ENCODE measurements around the gene AHCY.
"Not testable (repeated sequence)": the region's sequence is repeated elsewhere in the genome, so short reads cannot be mapped to it uniquely, and the experiment has no call there.

AHCY gene

GRCh38 chr20:34252431-34253086 is 50.6 kb downstream of the AHCY start:
- not testable (repeated sequence) for DNase-seq

- no peak for DNase-seq
These were observed 51.5 kb downstream of the AHCY start for GRCh38 chr20:34251619-34252018.

- DNase-seq = no peak
These were observed 53.1 kb downstream of the AHCY start for GRCh38 chr20:34250005-34250404.

GRCh38 chr20:34249291-34249690 is 53.9 kb downstream of the AHCY start:
- no peak for DNase-seq

GRCh38 chr20:34246126-34246626 is 57.0 kb downstream of the AHCY start:
- no peak for DNase-seq

GRCh38 chr20:34243377-34243776 is 59.8 kb downstream of the AHCY start:
- DNase-seq = no peak

GRCh38 chr20:34242879-34243278 is 60.3 kb downstream of the AHCY start:
- no peak for DNase-seq

- DNase-seq = not testable (repeated sequence)
These were observed 61.1 kb downstream of the AHCY start for GRCh38 chr20:34242015-34242414.

GRCh38 chr20:34240693-34241615 is 62.2 kb downstream of the AHCY start, which contains the start of gene ASIP:
ASIP (plus strand) TSS chr20:34241423; CDS start chr20:34260375, 18,952 bp downstream.
- no peak for DNase-seq

GRCh38 chr20:34240121-34240520 is 63.0 kb downstream of the AHCY start:
- no peak for DNase-seq

GRCh38 chr20:34237942-34238341 is 65.2 kb downstream of the AHCY start:
- no peak for DNase-seq

- no peak for DNase-seq
These were observed 67.3 kb downstream of the AHCY start for GRCh38 chr20:34235875-34236274.

GRCh38 chr20:34233687-34234086 is 69.5 kb downstream of the AHCY start:
- DNase-seq = no peak

GRCh38 chr20:34232494-34233087 is 70.6 kb downstream of the AHCY start:
- DNase-seq = no peak

GRCh38 chr20:34231634-34232033 is 71.5 kb downstream of the AHCY start:
- no peak for DNase-seq

Measured in activated gamma-delta T cell (primary cell).